ENCODE data around the gene TMEM120B.

The TMEM120B gene

DNA sequence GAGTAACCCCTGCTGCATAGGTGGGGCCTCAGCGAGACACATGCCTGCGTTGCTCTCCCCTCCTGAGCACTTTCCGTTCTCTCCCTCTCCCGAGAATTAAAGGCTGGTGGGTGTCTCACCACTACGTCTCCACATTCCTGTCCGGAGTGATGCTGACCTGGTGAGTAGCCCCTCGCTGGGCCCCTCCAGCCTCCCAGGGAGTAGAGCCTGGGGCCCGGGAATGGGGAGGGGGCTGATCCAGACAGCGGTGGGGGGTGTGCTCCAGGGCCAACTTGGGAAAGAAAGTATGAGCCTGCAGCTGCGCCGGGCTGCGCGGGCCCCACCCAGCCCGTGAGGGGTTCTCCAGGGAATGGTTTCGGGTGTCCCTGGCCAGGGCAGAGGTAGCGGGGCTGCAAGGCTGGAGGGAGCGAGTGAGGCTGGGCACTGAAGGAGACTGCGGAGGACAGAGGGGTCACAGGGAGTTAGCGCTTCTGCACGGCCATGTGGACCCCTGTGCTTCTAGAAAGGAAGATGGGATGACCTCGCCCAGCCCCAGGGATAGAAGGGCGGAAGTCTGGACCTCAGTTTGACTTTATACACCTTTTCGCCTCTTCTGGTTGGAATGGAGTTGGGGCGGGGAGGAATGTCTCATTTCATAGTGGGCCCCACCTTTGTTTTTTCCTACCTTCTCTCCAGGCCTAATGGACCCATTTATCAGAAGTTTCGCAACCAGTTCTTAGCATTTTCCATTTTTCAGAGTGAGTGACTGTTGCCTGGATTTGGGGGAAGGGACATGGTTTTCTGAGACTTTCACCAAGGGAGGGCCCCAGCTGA, 58.5 kb downstream of the TMEM120B start:
- H3K9me3 ChIP-seq (ENCODE audit: insufficient read depth, low read length, severe bottlenecking), result no peaks in the 10 kb centered on the region
- H3K79me2 ChIP-seq (ENCODE audit: insufficient read depth, low read length), result no peaks in the 10 kb centered on the region
- no peak overlapping the region for H3K4me3 ChIP-seq (ENCODE audit: low read depth in 1 of 2, low read length in 2 of 2)
- no peak for DNase-seq
- no peak overlapping the region for H3K4me2 ChIP-seq (ENCODE audit: insufficient read depth, low read length)
- H3K27ac ChIP-seq (ENCODE audit: low read length), result no peak overlapping the region
- no peaks in the 10 kb centered on the region for H3K36me3 ChIP-seq (ENCODE audit: insufficient read depth, low read length)
- H3K27me3 ChIP-seq (ENCODE audit: insufficient read depth, low read length, poor library complexity), result no peaks in the 10 kb centered on the region
- no peak overlapping the region for H3K9ac ChIP-seq (ENCODE audit: low read depth, low read length)
- H3K4me1 ChIP-seq (ENCODE audit: insufficient read depth, low read length), result peaks cover 2% of the 10 kb centered on the region
- no peak for ATAC-seq (ENCODE audit: insufficient read depth, low read depth)
- TF ChIP-seq, protein P1, sequence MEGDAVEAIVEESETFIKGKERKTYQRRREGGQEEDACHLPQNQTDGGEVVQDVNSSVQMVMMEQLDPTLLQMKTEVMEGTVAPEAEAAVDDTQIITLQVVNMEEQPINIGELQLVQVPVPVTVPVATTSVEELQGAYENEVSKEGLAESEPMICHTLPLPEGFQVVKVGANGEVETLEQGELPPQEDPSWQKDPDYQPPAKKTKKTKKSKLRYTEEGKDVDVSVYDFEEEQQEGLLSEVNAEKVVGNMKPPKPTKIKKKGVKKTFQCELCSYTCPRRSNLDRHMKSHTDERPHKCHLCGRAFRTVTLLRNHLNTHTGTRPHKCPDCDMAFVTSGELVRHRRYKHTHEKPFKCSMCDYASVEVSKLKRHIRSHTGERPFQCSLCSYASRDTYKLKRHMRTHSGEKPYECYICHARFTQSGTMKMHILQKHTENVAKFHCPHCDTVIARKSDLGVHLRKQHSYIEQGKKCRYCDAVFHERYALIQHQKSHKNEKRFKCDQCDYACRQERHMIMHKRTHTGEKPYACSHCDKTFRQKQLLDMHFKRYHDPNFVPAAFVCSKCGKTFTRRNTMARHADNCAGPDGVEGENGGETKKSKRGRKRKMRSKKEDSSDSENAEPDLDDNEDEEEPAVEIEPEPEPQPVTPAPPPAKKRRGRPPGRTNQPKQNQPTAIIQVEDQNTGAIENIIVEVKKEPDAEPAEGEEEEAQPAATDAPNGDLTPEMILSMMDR (IDR thresholded peaks at IDR 0.05; ENCODE audit: borderline replicate concordance, extremely low read depth, low read length, poor library complexity, severe bottlenecking), result no peak
- TF ChIP-seq EZH2 (IDR thresholded peaks at IDR 0.05; ENCODE audit: borderline replicate concordance, low read depth, low read length, severe bottlenecking), result no peak
- no peaks in the 10 kb centered on the region for H4K20me1 ChIP-seq (ENCODE audit: insufficient read depth, low read length)
- H2AFZ ChIP-seq (ENCODE audit: low read depth, low read length), result no peak overlapping the region

GRCh38 chr12:121773011-121773777, 60.6 kb downstream of the TMEM120B start:
- peak; percentile 75 for DNase-seq
- TF ChIP-seq, protein P1 (IDR thresholded peaks at IDR 0.05; ENCODE audit: borderline replicate concordance, extremely low read depth, low read length, poor library complexity, severe bottlenecking), result peak; percentile 83
- no peak for TF ChIP-seq EZH2 (IDR thresholded peaks at IDR 0.05; ENCODE audit: borderline replicate concordance, low read depth, low read length, severe bottlenecking)
- ATAC-seq (ENCODE audit: insufficient read depth, low read depth), result peak; percentile 74
- Histone ChIP-seq H3K9ac (ENCODE audit: low read depth, low read length) (no peak overlapping the region), H3K4me2 (ENCODE audit: insufficient read depth, low read length) (no peak overlapping the region), H3K9me3 (ENCODE audit: insufficient read depth, low read length, severe bottlenecking) (no peaks in the 10 kb centered on the region), H3K4me3 (ENCODE audit: low read depth in 1 of 2, low read length in 2 of 2) (no peak overlapping the region), H3K79me2 (ENCODE audit: insufficient read depth, low read length) (no peaks in the 10 kb centered on the region), H4K20me1 (ENCODE audit: insufficient read depth, low read length) (no peaks in the 10 kb centered on the region), H3K36me3 (ENCODE audit: insufficient read depth, low read length) (no peaks in the 10 kb centered on the region), H3K27ac (ENCODE audit: low read length) (no peak overlapping the region), H3K27me3 (ENCODE audit: insufficient read depth, low read length, poor library complexity) (no peaks in the 10 kb centered on the region), H2AFZ (ENCODE audit: low read depth, low read length) (no peak overlapping the region), H3K4me1 (ENCODE audit: insufficient read depth, low read length) (peaks cover 7% of the 10 kb centered on the region)

- H3K79me2 ChIP-seq (ENCODE audit: insufficient read depth, low read length), result no peaks in the 10 kb centered on the region
- no peak overlapping the region for H3K4me3 ChIP-seq (ENCODE audit: low read depth in 1 of 2, low read length in 2 of 2)
- H3K4me2 ChIP-seq (ENCODE audit: insufficient read depth, low read length), result no peak overlapping the region
- no peaks in the 10 kb centered on the region for H3K9me3 ChIP-seq (ENCODE audit: insufficient read depth, low read length, severe bottlenecking)
- no peak for ATAC-seq (ENCODE audit: insufficient read depth, low read depth)
- H2AFZ ChIP-seq (ENCODE audit: low read depth, low read length), result no peak overlapping the region
- peaks cover 7% of the 10 kb centered on the region for H3K4me1 ChIP-seq (ENCODE audit: insufficient read depth, low read length)
- H4K20me1 ChIP-seq (ENCODE audit: insufficient read depth, low read length), result no peaks in the 10 kb centered on the region
- H3K27ac ChIP-seq (ENCODE audit: low read length), result no peak overlapping the region
- H3K9ac ChIP-seq (ENCODE audit: low read depth, low read length), result no peak overlapping the region
- TF ChIP-seq, protein P1 (IDR thresholded peaks at IDR 0.05; ENCODE audit: borderline replicate concordance, extremely low read depth, low read length, poor library complexity, severe bottlenecking), result no peak
- TF ChIP-seq EZH2 (IDR thresholded peaks at IDR 0.05; ENCODE audit: borderline replicate concordance, low read depth, low read length, severe bottlenecking), result no peak
- DNase-seq, result no peak
- H3K36me3 ChIP-seq (ENCODE audit: insufficient read depth, low read length), result peaks cover 13% of the 10 kb centered on the region
- no peaks in the 10 kb centered on the region for H3K27me3 ChIP-seq (ENCODE audit: insufficient read depth, low read length, poor library complexity)
These were observed 62.5 kb downstream of the TMEM120B start for GRCh38 chr12:121774968-121775474.

Measured in DND-41 (cell line).